IPS-18a (cell line): ENCODE results near the gene PBRM1.

Experiments
- H3K27ac ChIP-seq: one replicate; pipeline ENCODE4 v1.5.1; 2013; ENCODE audit warnings: low read length
- H3K27me3 ChIP-seq: one replicate; pipeline ENCODE4 v1.6.1; 2013; ENCODE audit warnings: mild to moderate bottlenecking, low read length; ENCODE audit not compliant: control insufficient read depth, insufficient read depth
- H3K36me3 ChIP-seq: one replicate; pipeline ENCODE4 v1.6.1; 2013; ENCODE audit warnings: low read depth, low read length; ENCODE audit not compliant: control insufficient read depth
- H3K4me1 ChIP-seq: one replicate; pipeline ENCODE4 v1.6.1; 2013; ENCODE audit warnings: low read depth, low read length; ENCODE audit not compliant: control insufficient read depth
- H3K4me3 ChIP-seq: one replicate; pipeline ENCODE4 v1.5.1; 2013; ENCODE audit warnings: low read length
- H3K9ac ChIP-seq: one replicate; pipeline ENCODE4 v1.6.1; 2013; ENCODE audit warnings: mild to moderate bottlenecking, low read length, moderate library complexity
- H3K9me3 ChIP-seq: one replicate; pipeline ENCODE4 v1.6.1; 2013; ENCODE audit warnings: low read depth, low read length; ENCODE audit not compliant: control insufficient read depth

The PBRM1 gene

GRCh38 chr3:52518723-52519444, 166.8 kb downstream of the PBRM1 start:
- H3K4me3 ChIP-seq: peak overlapping the region; percentile 48

GRCh38 chr3:52517796-52518722, 167.7 kb downstream of the PBRM1 start:
- no peaks in the 10 kb centered on the region for H3K36me3 ChIP-seq
- no peak overlapping the region for H3K27ac ChIP-seq
- peaks cover 6% of the 10 kb centered on the region for H3K27me3 ChIP-seq
- peak overlapping the region; percentile 48 for H3K4me3 ChIP-seq
- H3K9me3 ChIP-seq: no peaks in the 10 kb centered on the region
- H3K4me1 ChIP-seq: no peaks in the 10 kb centered on the region
- no peak overlapping the region for H3K9ac ChIP-seq

More at GRCh38 chr3:52518723-52519444, 166.8 kb downstream of the PBRM1 start:
- H3K27me3 ChIP-seq: peaks cover 6% of the 10 kb centered on the region
- H3K27ac ChIP-seq: no peak overlapping the region
- no peaks in the 10 kb centered on the region for H3K9me3 ChIP-seq
- no peak overlapping the region for H3K9ac ChIP-seq
- H3K4me1 ChIP-seq: no peaks in the 10 kb centered on the region
- peaks cover 3% of the 10 kb centered on the region for H3K36me3 ChIP-seq

- Histone ChIP-seq H3K27me3 (peaks cover 6% of the 10 kb centered on the region), H3K4me3 (no peak overlapping the region), H3K27ac (no peak overlapping the region), H3K9me3 (no peaks in the 10 kb centered on the region), H3K36me3 (no peaks in the 10 kb centered on the region), H3K4me1 (no peaks in the 10 kb centered on the region), H3K9ac (no peak overlapping the region)
Observed at GRCh38 chr3:52516509-52517195, 169.1 kb downstream of the PBRM1 start.

GRCh38 chr3:52515192-52515591, 170.5 kb downstream of the PBRM1 start:
- Histone ChIP-seq H3K4me1 (no peaks in the 10 kb centered on the region), H3K4me3 (no peak overlapping the region), H3K9me3 (no peaks in the 10 kb centered on the region), H3K9ac (no peak overlapping the region), H3K27ac (no peak overlapping the region), H3K36me3 (no peaks in the 10 kb centered on the region), H3K27me3 (peaks cover 6% of the 10 kb centered on the region)

GRCh38 chr3:52514576-52514975, 171.1 kb downstream of the PBRM1 start:
- H3K36me3 ChIP-seq: no peaks in the 10 kb centered on the region
- H3K9ac ChIP-seq: no peak overlapping the region
- no peaks in the 10 kb centered on the region for H3K4me1 ChIP-seq
- H3K4me3 ChIP-seq: no peak overlapping the region
- no peaks in the 10 kb centered on the region for H3K9me3 ChIP-seq
- H3K27me3 ChIP-seq: peaks cover 6% of the 10 kb centered on the region
- H3K27ac ChIP-seq: no peak overlapping the region

- H3K27me3 ChIP-seq: peaks cover 6% of the 10 kb centered on the region
- no peaks in the 10 kb centered on the region for H3K4me1 ChIP-seq
- no peaks in the 10 kb centered on the region for H3K36me3 ChIP-seq
Observed at GRCh38 chr3:52513281-52513680, 172.4 kb downstream of the PBRM1 start.

GRCh38 chr3:52512727-52513126, 173.0 kb downstream of the PBRM1 start:
- peaks cover under 1% of the 10 kb centered on the region for H3K27me3 ChIP-seq
- no peak overlapping the region for H3K4me3 ChIP-seq
- H3K4me1 ChIP-seq: no peaks in the 10 kb centered on the region
- no peaks in the 10 kb centered on the region for H3K36me3 ChIP-seq
- H3K27ac ChIP-seq: no peak overlapping the region
- H3K9ac ChIP-seq: no peak overlapping the region
- no peaks in the 10 kb centered on the region for H3K9me3 ChIP-seq

More at GRCh38 chr3:52513281-52513680, 172.4 kb downstream of the PBRM1 start:
- Histone ChIP-seq H3K9ac (no peak overlapping the region), H3K27ac (no peak overlapping the region), H3K9me3 (no peaks in the 10 kb centered on the region), H3K4me3 (no peak overlapping the region)

GRCh38 chr3:52512105-52512504, 173.6 kb downstream of the PBRM1 start:
- Histone ChIP-seq H3K4me3 (no peak overlapping the region), H3K4me1 (no peaks in the 10 kb centered on the region), H3K9me3 (no peaks in the 10 kb centered on the region), H3K27ac (no peak overlapping the region), H3K36me3 (no peaks in the 10 kb centered on the region), H3K27me3 (no peaks in the 10 kb centered on the region), H3K9ac (no peak overlapping the region)

- no peak overlapping the region for H3K27ac ChIP-seq
- H3K4me1 ChIP-seq: no peaks in the 10 kb centered on the region
- no peaks in the 10 kb centered on the region for H3K27me3 ChIP-seq
- no peak overlapping the region for H3K4me3 ChIP-seq
- H3K9me3 ChIP-seq: no peaks in the 10 kb centered on the region
- no peak overlapping the region for H3K9ac ChIP-seq
- no peaks in the 10 kb centered on the region for H3K36me3 ChIP-seq
Observed at GRCh38 chr3:52511509-52511908, 174.2 kb downstream of the PBRM1 start.

GRCh38 chr3:52509753-52510328, 175.9 kb downstream of the PBRM1 start:
- H3K9ac ChIP-seq: no peak overlapping the region
- H3K27me3 ChIP-seq: no peaks in the 10 kb centered on the region
- no peaks in the 10 kb centered on the region for H3K36me3 ChIP-seq
- no peaks in the 10 kb centered on the region for H3K4me1 ChIP-seq
- H3K9me3 ChIP-seq: no peaks in the 10 kb centered on the region
- no peak overlapping the region for H3K4me3 ChIP-seq
- no peak overlapping the region for H3K27ac ChIP-seq

GRCh38 chr3:52507359-52507758, 178.4 kb downstream of the PBRM1 start:
- no peaks in the 10 kb centered on the region for H3K27me3 ChIP-seq
- H3K4me1 ChIP-seq: no peaks in the 10 kb centered on the region
- H3K9me3 ChIP-seq: no peaks in the 10 kb centered on the region
- no peaks in the 10 kb centered on the region for H3K36me3 ChIP-seq
- no peak overlapping the region for H3K4me3 ChIP-seq
- H3K9ac ChIP-seq: no peak overlapping the region
- no peak overlapping the region for H3K27ac ChIP-seq
